Measurements from ENCODE around the gene ZNFX1.

ZNFX1 gene

GRCh38 chr20:49245921-49246740, 31.7 kb downstream of the ZNFX1 start:
- Histone ChIP-seq H4K91ac (ENCODE audit: low read depth, low read length) (no peak overlapping the region), H2AFZ (ENCODE audit: insufficient read depth, low read length, poor library complexity) (no peak overlapping the region), H4K12ac (ENCODE audit: low read depth, low read length) (no peak overlapping the region), H3K9ac (ENCODE audit: low read length) (no peak overlapping the region), H4K8ac (ENCODE audit: low read depth, low read length) (no peak overlapping the region), H3K36me3 (ENCODE audit: control insufficient read depth in 1 of 2, insufficient read depth in 2 of 2, low read length in 2 of 2) (peaks cover 55 to 75% of the 10 kb centered on the region in 2 experiments), H3K14ac (ENCODE audit: low read length) (no peak overlapping the region), H2BK5ac (ENCODE audit: low read depth, low read length, poor library complexity) (no peak overlapping the region), H3K18ac (ENCODE audit: low read length) (no peak overlapping the region), H2AK5ac (ENCODE audit: low read length) (no peak overlapping the region), H2BK120ac (ENCODE audit: insufficient read depth, low read length, poor library complexity) (no peak overlapping the region), H3K9me3 (ENCODE audit: insufficient read depth, low read depth, low read length) (no peaks in the 10 kb centered on the region), H3K4me3 (ENCODE audit: low read depth, low read length) (no peak overlapping the region), H3K23ac (ENCODE audit: low read length) (no peak overlapping the region), H3K79me2 (ENCODE audit: control insufficient read depth, insufficient read depth, low read length, poor library complexity) (no peaks in the 10 kb centered on the region), H3K4ac (ENCODE audit: low read depth, low read length) (no peak overlapping the region), H3K4me2 (ENCODE audit: low read length) (no peak overlapping the region), H3K4me1 (ENCODE audit: control insufficient read depth in 1 of 2, insufficient read depth in 2 of 2, low read length in 2 of 2) (no peaks in the 10 kb centered on the region), H3K27me3 (ENCODE audit: insufficient read depth, low read length) (no peaks in the 10 kb centered on the region), H3K27ac (ENCODE audit: low read depth, low read length) (no peak overlapping the region), H3K79me1 (ENCODE audit: low read length) (no peaks in the 10 kb centered on the region), H2BK12ac (ENCODE audit: low read length) (no peak overlapping the region)
- DNase-seq: peak in 1 of 2 donors; percentile 16
- no CpG with 5 or more reads among the region's 3 CpGs for WGBS (ENCODE audit: extremely low coverage, insufficient coverage, insufficient read length)

GRCh38 chr20:49237531-49237930, 40.3 kb downstream of the ZNFX1 start:
- H3K79me1 ChIP-seq (ENCODE audit: low read length): no peaks in the 10 kb centered on the region
- H2BK12ac ChIP-seq (ENCODE audit: low read length): no peak overlapping the region
- no peaks in the 10 kb centered on the region for H3K4me1 ChIP-seq (ENCODE audit: control insufficient read depth in 1 of 2, insufficient read depth in 2 of 2, low read length in 2 of 2)
- H3K27ac ChIP-seq (ENCODE audit: low read depth, low read length): no peak overlapping the region
- peaks cover 55 to 64% of the 10 kb centered on the region in 2 experiments for H3K36me3 ChIP-seq (ENCODE audit: control insufficient read depth in 1 of 2, insufficient read depth in 2 of 2, low read length in 2 of 2)
- H3K18ac ChIP-seq (ENCODE audit: low read length): no peak overlapping the region
- no peak overlapping the region for H2AK5ac ChIP-seq (ENCODE audit: low read length)
- no peak overlapping the region for H3K14ac ChIP-seq (ENCODE audit: low read length)
- no peak overlapping the region for H2AFZ ChIP-seq (ENCODE audit: insufficient read depth, low read length, poor library complexity)
- H3K4me3 ChIP-seq (ENCODE audit: low read depth, low read length): no peak overlapping the region
- peaks cover 4% of the 10 kb centered on the region for H3K9me3 ChIP-seq (ENCODE audit: insufficient read depth, low read depth, low read length)
- no peaks in the 10 kb centered on the region for H3K27me3 ChIP-seq (ENCODE audit: insufficient read depth, low read length)
- H3K4ac ChIP-seq (ENCODE audit: low read depth, low read length): no peak overlapping the region
- no peak overlapping the region for H2BK5ac ChIP-seq (ENCODE audit: low read depth, low read length, poor library complexity)
- H3K23ac ChIP-seq (ENCODE audit: low read length): no peak overlapping the region
- H3K9ac ChIP-seq (ENCODE audit: low read length): no peak overlapping the region
- H3K79me2 ChIP-seq (ENCODE audit: control insufficient read depth, insufficient read depth, low read length, poor library complexity): no peaks in the 10 kb centered on the region
- no peak overlapping the region for H4K8ac ChIP-seq (ENCODE audit: low read depth, low read length)
- no peak overlapping the region for H4K91ac ChIP-seq (ENCODE audit: low read depth, low read length)
- H4K12ac ChIP-seq (ENCODE audit: low read depth, low read length): no peak overlapping the region
- H3K4me2 ChIP-seq (ENCODE audit: low read length): no peak overlapping the region
- WGBS (ENCODE audit: extremely low coverage, insufficient coverage, insufficient read length): no CpG with 5 or more reads among the region's 4 CpGs
- no peak overlapping the region for H2BK120ac ChIP-seq (ENCODE audit: insufficient read depth, low read length, poor library complexity)
- DNase-seq: no peak

- H3K4me2 ChIP-seq (ENCODE audit: low read length): no peak overlapping the region
- no peak overlapping the region for H4K8ac ChIP-seq (ENCODE audit: low read depth, low read length)
- H3K27me3 ChIP-seq (ENCODE audit: insufficient read depth, low read length): no peaks in the 10 kb centered on the region
- no peak overlapping the region for H3K27ac ChIP-seq (ENCODE audit: low read depth, low read length)
- H3K79me2 ChIP-seq (ENCODE audit: control insufficient read depth, insufficient read depth, low read length, poor library complexity): no peaks in the 10 kb centered on the region
- no peak overlapping the region for H4K91ac ChIP-seq (ENCODE audit: low read depth, low read length)
- no peak overlapping the region for H3K4me3 ChIP-seq (ENCODE audit: low read depth, low read length)
- H4K12ac ChIP-seq (ENCODE audit: low read depth, low read length): no peak overlapping the region
- no peak overlapping the region for H2BK12ac ChIP-seq (ENCODE audit: low read length)
- H3K18ac ChIP-seq (ENCODE audit: low read length): no peak overlapping the region
- no peak for DNase-seq
- H2BK120ac ChIP-seq (ENCODE audit: insufficient read depth, low read length, poor library complexity): no peak overlapping the region
- peaks cover 4% of the 10 kb centered on the region for H3K9me3 ChIP-seq (ENCODE audit: insufficient read depth, low read depth, low read length)
- no peak overlapping the region for H3K9ac ChIP-seq (ENCODE audit: low read length)
- H2BK5ac ChIP-seq (ENCODE audit: low read depth, low read length, poor library complexity): no peak overlapping the region
- H2AK5ac ChIP-seq (ENCODE audit: low read length): no peak overlapping the region
- H3K4me1 ChIP-seq (ENCODE audit: control insufficient read depth in 1 of 2, insufficient read depth in 2 of 2, low read length in 2 of 2): peaks cover 4 to 5% of the 10 kb centered on the region in 2 experiments
- H3K79me1 ChIP-seq (ENCODE audit: low read length): no peaks in the 10 kb centered on the region
- peaks cover 52 to 58% of the 10 kb centered on the region in 2 experiments for H3K36me3 ChIP-seq (ENCODE audit: control insufficient read depth in 1 of 2, insufficient read depth in 2 of 2, low read length in 2 of 2)
- H3K14ac ChIP-seq (ENCODE audit: low read length): no peak overlapping the region
- no peak overlapping the region for H3K23ac ChIP-seq (ENCODE audit: low read length)
- no CpG with 5 or more reads among the region's 9 CpGs for WGBS (ENCODE audit: extremely low coverage, insufficient coverage, insufficient read length)
- H3K4ac ChIP-seq (ENCODE audit: low read depth, low read length): no peak overlapping the region
- H2AFZ ChIP-seq (ENCODE audit: insufficient read depth, low read length, poor library complexity): no peak overlapping the region
Measured at GRCh38 chr20:49236301-49236700, 41.6 kb downstream of the ZNFX1 start.

GRCh38 chr20:49234831-49235230, 43.0 kb downstream of the ZNFX1 start:
- H4K12ac ChIP-seq (ENCODE audit: low read depth, low read length): no peak overlapping the region
- no peak overlapping the region for H3K4ac ChIP-seq (ENCODE audit: low read depth, low read length)
- no peak overlapping the region for H2BK12ac ChIP-seq (ENCODE audit: low read length)
- no peaks in the 10 kb centered on the region for H3K79me2 ChIP-seq (ENCODE audit: control insufficient read depth, insufficient read depth, low read length, poor library complexity)
- H3K4me3 ChIP-seq (ENCODE audit: low read depth, low read length): no peak overlapping the region
- no peak for DNase-seq
- peaks cover 9 to 17% of the 10 kb centered on the region in 2 experiments for H3K4me1 ChIP-seq (ENCODE audit: control insufficient read depth in 1 of 2, insufficient read depth in 2 of 2, low read length in 2 of 2)
- H3K4me2 ChIP-seq (ENCODE audit: low read length): no peak overlapping the region
- H3K14ac ChIP-seq (ENCODE audit: low read length): no peak overlapping the region
- no peak overlapping the region for H3K18ac ChIP-seq (ENCODE audit: low read length)
- WGBS (ENCODE audit: extremely low coverage, insufficient coverage, insufficient read length): no CpG with 5 or more reads among the region's 6 CpGs
- no peak overlapping the region for H3K27ac ChIP-seq (ENCODE audit: low read depth, low read length)
- no peak overlapping the region for H4K8ac ChIP-seq (ENCODE audit: low read depth, low read length)
- H3K9ac ChIP-seq (ENCODE audit: low read length): peak overlapping the region; percentile 5
- H3K9me3 ChIP-seq (ENCODE audit: insufficient read depth, low read depth, low read length): peaks cover 5% of the 10 kb centered on the region
- H2BK5ac ChIP-seq (ENCODE audit: low read depth, low read length, poor library complexity): no peak overlapping the region
- no peak overlapping the region for H2AFZ ChIP-seq (ENCODE audit: insufficient read depth, low read length, poor library complexity)
- peaks cover 6% of the 10 kb centered on the region for H3K79me1 ChIP-seq (ENCODE audit: low read length)
- H3K27me3 ChIP-seq (ENCODE audit: insufficient read depth, low read length): no peaks in the 10 kb centered on the region
- no peak overlapping the region for H3K23ac ChIP-seq (ENCODE audit: low read length)
- H2AK5ac ChIP-seq (ENCODE audit: low read length): no peak overlapping the region
- no peak overlapping the region for H4K91ac ChIP-seq (ENCODE audit: low read depth, low read length)
- peaks cover 55 to 60% of the 10 kb centered on the region in 2 experiments for H3K36me3 ChIP-seq (ENCODE audit: control insufficient read depth in 1 of 2, insufficient read depth in 2 of 2, low read length in 2 of 2)
- H2BK120ac ChIP-seq (ENCODE audit: insufficient read depth, low read length, poor library complexity): no peak overlapping the region

Measured in trophoblast cell (in vitro differentiated cells and primary cell).